ENCODE data around the gene OR2F1. TPM values are rescaled to one million over a fixed set of nuclear protein-coding genes. Genes with fewer than 3 reads are reported as not detected.
"Not testable (repeated sequence)": the region's sequence is repeated elsewhere in the genome, so short reads cannot be mapped to it uniquely, and the experiment has no call there.

Gene OR2F1
- polyA plus RNA-seq, 4 donors: 0.04 to 0.33 (median 0.12) TPM

GRCh38 chr7:144006029-144006691, 51.5 kb downstream of the OR2F1 start:
- no peak for DNase-seq (ENCODE audit: low read depth in 4 of 4, low spot score in 2 of 4)

- DNase-seq (ENCODE audit: low read depth in 4 of 4, low spot score in 2 of 4): no peak
These were observed 52.0 kb downstream of the OR2F1 start for GRCh38 chr7:144006692-144007042.

DNA sequence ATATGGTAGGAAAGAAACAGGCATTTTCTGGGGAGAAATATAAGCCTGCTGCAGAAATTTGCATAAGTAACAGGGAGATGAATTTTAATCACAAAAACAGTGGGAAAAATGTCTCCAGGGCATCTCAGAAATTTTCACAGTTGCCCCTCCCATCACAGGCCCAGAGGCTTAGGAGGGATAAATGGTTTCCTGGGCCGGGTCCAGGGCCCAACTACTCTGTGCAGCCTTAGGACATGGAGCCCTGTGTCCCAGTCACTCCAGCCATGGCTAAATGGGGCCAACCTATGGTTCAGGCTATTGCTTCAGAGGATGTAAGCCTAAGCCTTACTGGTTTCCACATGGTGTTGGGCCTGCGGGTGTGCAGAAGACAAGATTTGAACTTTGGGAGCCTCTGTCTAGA, 54.7 kb downstream of the OR2F1 start:
- no peak for DNase-seq (ENCODE audit: low read depth in 4 of 4, low spot score in 2 of 4)

DNA sequence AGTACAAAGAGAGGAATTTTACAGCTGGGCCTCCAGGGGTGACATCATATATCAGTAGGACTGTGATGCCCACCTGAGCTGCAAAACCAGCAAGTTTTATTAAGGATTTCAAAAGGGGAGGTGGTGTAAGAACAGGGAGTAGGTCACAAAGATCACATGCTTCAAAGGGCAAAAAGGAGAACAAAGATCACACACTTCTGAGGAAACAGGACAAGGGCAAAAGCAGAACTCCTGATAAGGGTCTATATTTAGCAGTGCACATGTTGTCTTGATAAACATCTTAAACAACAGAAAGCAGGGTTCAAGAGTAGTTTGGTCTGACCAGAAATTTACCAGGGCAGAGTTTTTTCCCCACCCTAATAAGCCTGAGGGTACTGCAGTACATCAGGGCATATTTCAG, 55.4 kb downstream of the OR2F1 start:
- not testable (repeated sequence) for DNase-seq (ENCODE audit: low read depth in 4 of 4, low spot score in 2 of 4)

- DNase-seq (ENCODE audit: low read depth in 4 of 4, low spot score in 2 of 4): not testable (repeated sequence)
These were observed 56.2 kb downstream of the OR2F1 start for GRCh38 chr7:144010821-144011220.

GRCh38 chr7:144011458-144012230, 57.0 kb downstream of the OR2F1 start:
- DNase-seq (ENCODE audit: low read depth in 4 of 4, low spot score in 2 of 4): no peak

Other genes starting within 250 kb of the OR2F1 start
- gene CTAGE6, start 197.1 kb upstream of the OR2F1 start, polyA plus RNA-seq (ENCODE audit: insufficient read length in 4 of 4): under 1 TPM in 2 of 4 donors, not detected in 2; 0.11 to 0.23 TPM
- gene TCAF1, start 52.7 kb upstream of the OR2F1 start, polyA plus RNA-seq (ENCODE audit: insufficient read length in 4 of 4): 10 to 100 TPM; 72.9 to 85.9 (median 77.6) TPM
- gene OR2F2, start 19.6 kb upstream of the OR2F1 start, polyA plus RNA-seq (ENCODE audit: insufficient read length in 4 of 4): not detected
- under 1 TPM in 2 of 4 donors, not detected in 2; 0.03 to 0.05 TPM for gene OR6B1, start 45.5 kb downstream of the OR2F1 start, polyA plus RNA-seq (ENCODE audit: insufficient read length in 4 of 4)
- gene OR2A5, start 94.1 kb downstream of the OR2F1 start, polyA plus RNA-seq (ENCODE audit: insufficient read length in 4 of 4): under 1 TPM in 2 of 4 donors, not detected in 2; 0.02 to 0.35 TPM
- under 1 TPM in 1 of 4 donors, not detected in 3; 0.13 TPM for gene OR2A25, start 115.0 kb downstream of the OR2F1 start, polyA plus RNA-seq (ENCODE audit: insufficient read length in 4 of 4)
- gene OR2A12, start 131.4 kb downstream of the OR2F1 start, polyA plus RNA-seq (ENCODE audit: insufficient read length in 4 of 4): under 1 TPM in 2 of 4 donors, not detected in 2; 0.03 to 0.08 TPM
- gene OR2A2, start 154.7 kb downstream of the OR2F1 start, polyA plus RNA-seq (ENCODE audit: insufficient read length in 4 of 4): under 1 TPM in 1 of 4 donors, not detected in 3; 0.09 TPM
- gene OR2A14, start 168.3 kb downstream of the OR2F1 start, polyA plus RNA-seq (ENCODE audit: insufficient read length in 4 of 4): under 1 TPM in 1 of 4 donors, not detected in 3; 0.05 TPM
- 10 to 100 TPM in 1 of 4 donors, 1 to 10 TPM in 3; 3.5 to 20.1 (median 5.7) TPM for gene CTAGE4, start 228.6 kb downstream of the OR2F1 start, polyA plus RNA-seq (ENCODE audit: insufficient read length in 4 of 4)
- 10 to 100 TPM; 18.7 to 27.6 (median 22.4) TPM for gene ARHGEF35, start 241.0 kb downstream of the OR2F1 start, polyA plus RNA-seq (ENCODE audit: insufficient read length in 4 of 4)